Endothelial cell of umbilical vein (primary cell): Measurements from ENCODE around the gene TBX4.

Experiments
- CTCF ChIP-seq, 2 donors: IDR thresholded peaks; 1 replicate in 1 of 2; 2 replicates in 1 of 2; pipeline ENCODE4 v1.5.1; 2011; ENCODE audit warnings: low read length in 2 of 2, mild to moderate bottlenecking in 2 of 2, moderate library complexity in 2 of 2, control low read depth in 1 of 2, inconsistent platforms in 1 of 2, low read depth in 1 of 2; ENCODE audit not compliant: insufficient read depth in 1 of 2; ENCODE audit errors: extremely low read depth in 1 of 2
- POLR2A ChIP-seq: IDR thresholded peaks from 2 replicates; pipeline ENCODE4 v1.6.1; 2012; ENCODE audit warnings: low read depth, mild to moderate bottlenecking, control low read depth, low read length
- POLR2AphosphoS5 ChIP-seq: IDR thresholded peaks from 2 replicates; pipeline ENCODE4 v1.6.1; 2012; ENCODE audit warnings: low read depth, mild to moderate bottlenecking, control low read depth, low read length, moderate library complexity; ENCODE audit not compliant: insufficient read depth

DNA sequence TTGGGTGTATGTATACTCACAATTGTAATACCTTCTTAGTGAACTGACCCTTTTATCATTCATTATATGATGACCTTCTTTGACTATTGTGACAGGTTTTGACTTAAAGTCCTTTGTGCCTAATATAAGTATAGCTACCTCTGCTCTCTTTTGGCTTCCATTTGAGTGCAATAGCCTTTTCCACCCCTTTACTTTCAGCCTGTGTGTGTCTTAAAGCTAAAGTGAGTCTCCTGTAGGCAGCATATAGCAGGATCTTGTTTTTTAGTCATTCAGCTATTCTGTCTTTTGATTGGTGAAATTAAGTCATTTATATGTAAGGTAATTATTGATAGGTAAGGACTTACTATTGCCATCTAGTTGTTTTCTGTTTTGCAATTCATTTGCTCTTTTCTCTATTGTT is 15.9 kb upstream of the TBX4 start:
- TF ChIP-seq POLR2A (no peak), CTCF (IDR thresholded peaks at IDR 0.05; ENCODE audit: extremely low read depth in 1 of 2, insufficient read depth in 1 of 2, low read depth in 1 of 2, low read length in 2 of 2) (no peak), POLR2AphosphoS5 (no peak)
